GM19035 (cell line): Measurements from ENCODE around the gene KAZN.
A peak's percentile ranks its signal among the peaks of the same experiment; 100 is the strongest.

ENCODE experiments used
- ATAC-seq: cut with Tn5 transposase; IDR thresholded peaks from one replicate; pipeline ENCODE4 v1.9.1; 2021; ENCODE audit not compliant: unreplicated experiment

KAZN gene

DNA sequence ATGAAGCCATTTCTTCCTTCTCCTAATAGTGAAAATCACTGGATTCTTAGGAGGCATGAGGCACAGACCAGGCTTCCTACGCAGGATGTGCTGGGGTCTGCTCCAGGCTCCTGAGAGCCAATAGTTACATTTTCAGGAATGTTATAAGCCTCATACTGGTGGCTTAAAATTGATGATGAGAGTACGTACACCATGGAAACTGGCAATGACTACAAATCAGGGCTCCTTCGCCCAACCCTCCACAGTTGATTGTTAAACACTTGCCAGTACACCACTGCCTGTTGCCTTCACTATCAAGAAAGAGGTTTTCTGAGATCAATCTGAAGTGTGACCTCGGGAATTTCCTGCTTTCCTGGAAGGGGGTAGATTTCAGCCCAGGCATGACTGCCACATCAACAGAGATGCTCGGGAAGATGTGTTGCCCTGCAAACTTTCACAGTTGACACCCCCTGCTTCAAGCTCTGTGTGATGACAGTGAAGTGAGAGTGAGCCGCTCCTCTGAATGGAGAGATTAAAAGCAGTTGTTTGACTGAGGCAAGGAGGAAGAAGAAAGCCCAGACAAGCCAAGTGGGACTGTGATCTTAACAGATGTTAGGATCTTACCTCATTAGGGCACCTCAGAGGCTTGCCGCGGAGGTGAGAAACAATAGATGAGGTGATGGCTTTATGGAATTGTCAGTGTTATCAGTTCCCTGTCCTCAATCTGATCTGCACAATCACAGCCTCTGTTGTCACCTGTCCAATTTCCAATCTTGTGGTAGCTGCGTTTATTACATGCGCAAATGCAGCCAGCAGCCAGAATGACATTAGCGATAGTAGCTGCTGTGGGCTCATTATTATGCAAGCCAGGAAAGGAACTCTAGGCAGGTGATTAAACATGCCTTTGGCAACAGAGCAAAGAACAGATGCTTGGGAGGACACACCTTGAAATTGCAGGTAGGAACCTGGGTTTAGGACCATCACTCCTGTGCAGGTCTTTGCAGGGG, 277.3 kb downstream of the KAZN start:
- no peak for ATAC-seq

DNA sequence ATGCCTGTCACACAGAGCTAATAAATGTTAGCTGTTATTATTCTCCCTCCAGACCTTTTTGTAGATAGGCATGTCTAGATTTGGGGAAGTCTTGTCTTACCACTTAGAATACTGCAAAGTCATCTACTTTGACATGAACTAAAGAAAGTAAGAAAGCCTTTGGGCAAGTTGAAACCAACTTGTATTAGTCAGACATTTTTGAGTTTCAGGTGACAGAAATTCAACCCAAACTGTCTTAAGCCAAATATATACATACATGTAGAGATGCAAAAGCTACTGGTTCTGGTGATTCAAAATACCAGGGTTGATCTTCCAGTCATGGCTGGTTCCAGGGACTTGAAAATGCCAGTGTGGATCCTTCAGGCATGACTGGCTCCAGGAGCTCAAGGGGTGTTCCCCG, 278.3 kb downstream of the KAZN start:
- ATAC-seq = no peak

DNA sequence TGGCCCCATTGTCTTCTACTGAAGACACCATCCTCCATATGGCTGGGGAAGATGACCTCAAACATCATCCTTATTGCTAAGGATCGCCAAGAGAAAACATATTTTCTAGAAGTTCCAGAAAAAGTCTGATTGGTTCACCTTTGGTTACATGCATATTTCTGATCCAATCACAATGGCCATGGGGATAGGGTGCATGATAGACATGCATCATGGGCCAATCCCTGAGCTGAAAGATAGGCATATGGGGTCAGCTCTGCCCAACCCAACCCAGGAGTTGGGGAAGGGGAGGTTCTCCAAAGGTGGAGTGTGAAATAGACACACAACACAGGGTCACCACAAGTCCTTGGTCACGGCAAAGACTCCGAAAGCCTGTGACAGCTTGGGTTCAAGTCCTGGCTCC, 278.7 kb downstream of the KAZN start:
- ATAC-seq = no peak

DNA sequence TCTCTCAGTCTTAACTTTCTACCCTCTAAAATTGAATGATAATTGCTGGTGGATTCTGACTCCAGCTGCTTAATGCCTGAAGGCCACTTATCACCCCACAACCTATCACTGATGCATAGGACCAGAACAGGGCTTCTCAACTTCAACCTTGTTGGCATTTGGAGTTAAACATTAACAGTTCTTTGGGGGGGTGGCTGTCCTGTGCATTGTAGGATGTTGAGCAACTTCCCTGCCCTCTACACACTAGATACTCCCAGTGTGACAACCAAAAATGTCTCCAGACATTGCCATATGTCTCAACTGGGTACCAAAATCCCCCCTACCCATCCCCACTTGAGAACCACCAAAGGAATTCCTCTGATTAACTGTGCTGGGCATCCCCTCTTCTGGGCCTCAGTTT, 279.6 kb downstream of the KAZN start:
- ATAC-seq = no peak

DNA sequence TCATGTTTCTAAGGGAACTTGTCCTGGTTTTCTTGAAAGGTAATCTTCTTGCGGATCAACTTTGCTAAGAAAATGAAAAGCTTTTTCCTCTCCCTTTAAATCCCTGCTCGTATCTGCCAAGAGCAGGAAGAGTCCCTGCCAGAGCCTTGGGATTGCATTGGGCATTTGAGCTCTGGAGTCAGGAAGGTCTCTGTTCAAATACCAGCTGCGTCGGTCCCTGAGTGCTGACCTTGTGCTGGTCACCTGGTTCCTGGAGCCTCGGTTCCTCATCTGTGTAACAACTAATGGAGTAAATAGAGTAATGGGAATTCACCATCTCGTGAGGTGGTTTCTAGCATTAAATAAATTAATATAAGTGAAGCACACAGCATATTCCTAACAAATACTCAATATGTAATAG, 280.5 kb downstream of the KAZN start:
- ATAC-seq = no peak

DNA sequence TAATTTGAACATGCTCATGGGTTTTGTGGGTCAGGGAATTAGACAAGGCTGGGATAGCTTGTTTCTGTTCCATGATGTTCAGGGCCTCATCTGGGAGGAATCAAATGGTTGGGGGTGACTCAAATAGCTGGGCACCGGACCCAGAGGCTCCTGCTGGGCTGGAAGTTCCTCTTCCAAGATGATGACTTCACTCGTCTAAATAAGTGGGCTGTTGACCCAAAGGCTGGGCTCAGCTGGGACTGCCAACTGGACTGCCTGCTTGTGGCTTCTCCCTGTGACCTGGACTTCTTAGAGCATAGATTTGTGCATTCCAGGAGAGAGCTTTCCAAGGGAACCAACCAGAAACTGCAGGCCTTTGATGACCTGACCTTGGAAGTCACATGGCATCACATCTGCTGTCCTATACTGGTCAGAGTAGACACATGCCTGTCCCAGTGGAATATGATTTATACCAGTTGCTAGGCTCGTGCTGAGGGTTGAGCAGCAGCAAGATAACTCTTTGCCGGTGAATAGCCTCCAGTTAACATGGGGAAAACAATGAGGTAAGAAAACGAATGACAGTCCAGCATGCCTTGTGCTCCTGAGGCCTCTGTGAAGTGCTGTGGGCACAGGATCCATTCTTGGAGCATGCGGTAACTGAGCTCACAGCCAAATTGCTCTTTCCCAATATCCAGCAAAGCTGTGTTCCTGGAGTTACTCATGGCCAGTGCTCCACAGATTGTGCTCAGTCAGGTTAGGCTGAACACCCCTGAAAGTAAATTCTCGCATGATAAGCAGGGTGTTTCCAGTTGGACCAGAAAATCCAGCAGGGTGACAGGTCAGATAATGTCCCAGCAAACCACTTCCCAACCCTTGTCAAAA, 282.2 kb downstream of the KAZN start:
- no peak for ATAC-seq

DNA sequence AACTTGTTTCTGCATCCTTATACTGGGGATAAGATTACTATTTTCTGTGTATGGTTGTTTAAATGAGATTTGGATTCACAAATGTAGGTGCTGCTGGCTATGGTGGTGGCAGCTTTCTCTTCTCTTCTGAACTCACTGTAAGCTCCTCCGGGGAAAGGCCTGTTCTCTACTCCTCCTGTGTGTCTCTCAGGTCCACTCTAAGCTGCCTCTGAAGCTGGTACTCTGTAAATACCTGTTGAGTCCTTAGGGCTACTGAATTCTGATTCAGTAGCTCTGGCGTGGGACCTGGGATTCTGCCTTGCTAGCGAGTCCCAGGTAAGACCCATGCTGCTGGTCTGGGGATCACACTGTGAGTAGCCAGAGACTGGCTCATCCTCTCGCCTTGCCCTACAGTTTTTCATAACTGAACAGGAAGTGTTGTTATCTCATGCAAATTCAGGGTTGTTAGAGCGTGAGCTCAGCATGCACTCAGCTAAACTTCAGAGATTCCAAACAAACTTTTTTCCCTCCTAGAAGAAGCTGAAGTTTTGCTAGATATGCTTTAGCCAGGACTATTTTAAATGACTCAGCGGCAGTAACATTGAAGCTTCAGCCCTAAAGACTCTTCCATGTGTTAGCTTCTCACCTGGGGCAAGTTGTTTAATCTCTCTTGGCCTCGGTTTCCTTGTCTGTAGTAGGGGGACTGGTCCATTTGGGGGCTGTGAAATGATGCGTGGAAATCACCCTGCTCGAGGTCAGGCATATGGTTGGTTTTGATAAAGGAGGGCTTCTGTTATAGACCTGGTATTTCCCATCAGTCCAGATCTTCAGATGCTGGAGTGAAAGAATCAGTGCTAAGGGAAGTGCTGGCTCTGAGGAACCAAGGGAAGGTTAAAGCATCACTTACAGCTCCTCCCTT, 283.5 kb downstream of the KAZN start:
- peak; percentile 77 for ATAC-seq

DNA sequence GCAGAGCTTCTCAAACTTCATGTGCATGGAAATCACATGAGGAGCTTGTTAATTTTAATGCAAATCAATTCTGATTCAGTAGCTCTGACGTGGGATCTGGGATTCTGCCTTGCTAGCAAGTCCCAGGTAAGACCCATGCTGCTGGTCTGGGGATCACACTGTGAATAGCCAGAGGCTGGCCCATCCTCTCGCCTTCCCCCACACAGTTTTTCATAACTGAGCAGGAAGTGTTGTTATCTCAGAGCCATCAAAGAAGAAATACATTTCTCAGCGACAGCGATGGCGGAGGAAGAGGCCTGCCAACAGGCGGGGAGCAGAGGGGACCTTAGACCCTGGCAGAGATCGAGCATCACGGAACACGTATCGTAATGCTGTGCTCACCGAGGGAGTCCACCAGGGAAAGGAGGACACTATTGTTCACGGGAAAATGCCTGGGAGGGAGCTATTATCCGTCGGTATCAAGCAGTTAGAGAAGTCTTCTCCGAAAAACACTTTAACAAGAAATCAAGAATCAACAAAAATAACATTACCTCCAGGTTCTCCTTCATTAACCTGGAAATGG, 286.2 kb downstream of the KAZN start:
- ATAC-seq = no peak

DNA sequence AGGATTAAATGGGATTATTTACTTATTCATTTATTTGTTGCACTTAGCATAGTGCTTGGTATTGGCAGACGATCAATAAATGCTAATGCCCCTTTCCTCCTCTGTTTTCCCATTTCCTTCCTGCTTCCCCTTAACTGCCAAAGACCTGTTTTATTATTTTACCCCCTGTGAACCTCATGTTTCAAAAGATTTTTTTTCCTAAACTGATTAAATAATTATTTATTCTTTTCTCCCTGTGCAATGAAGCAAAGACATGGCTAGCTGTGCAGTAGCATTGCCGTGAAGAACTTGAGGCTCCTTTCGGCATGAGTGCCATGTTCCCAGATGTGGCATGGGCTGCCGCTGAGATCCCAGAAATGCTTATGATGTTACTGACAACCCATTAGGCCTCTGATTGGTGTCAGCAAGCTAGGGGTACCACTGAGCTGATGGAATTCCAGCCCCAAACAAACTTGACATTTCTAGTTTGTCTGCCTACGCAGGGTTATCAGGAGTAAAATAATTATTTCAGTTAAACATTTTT, 288.6 kb downstream of the KAZN start:
- ATAC-seq = no peak

DNA sequence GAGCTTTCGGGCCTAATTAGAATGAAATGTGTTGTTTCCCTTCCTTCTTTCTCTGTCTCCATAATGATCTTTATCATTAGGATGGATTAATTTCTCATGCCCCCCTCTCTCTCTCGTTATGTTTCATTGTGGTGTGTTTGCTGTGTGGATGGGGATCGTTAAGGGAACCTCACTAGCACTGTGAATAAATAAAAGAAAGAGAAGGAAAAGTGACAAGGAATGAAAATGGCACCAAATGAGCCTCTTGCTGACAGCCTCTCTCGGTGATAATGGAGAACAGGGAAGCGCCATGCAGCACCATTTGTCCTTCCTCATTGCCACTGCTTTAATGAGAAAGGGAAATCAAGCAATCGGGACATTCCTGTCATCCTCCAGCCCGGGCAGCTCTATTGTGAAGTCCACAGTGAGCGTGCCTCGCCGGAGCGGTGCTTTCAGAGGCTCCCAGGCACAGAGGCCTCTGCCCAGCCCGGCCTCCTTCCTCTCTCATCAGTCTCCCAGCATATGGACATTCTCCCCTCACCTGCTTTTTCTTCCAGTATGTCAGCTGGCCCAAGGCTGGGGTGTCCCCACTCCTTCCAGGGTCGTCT, 289.4 kb downstream of the KAZN start:
- no peak for ATAC-seq

DNA sequence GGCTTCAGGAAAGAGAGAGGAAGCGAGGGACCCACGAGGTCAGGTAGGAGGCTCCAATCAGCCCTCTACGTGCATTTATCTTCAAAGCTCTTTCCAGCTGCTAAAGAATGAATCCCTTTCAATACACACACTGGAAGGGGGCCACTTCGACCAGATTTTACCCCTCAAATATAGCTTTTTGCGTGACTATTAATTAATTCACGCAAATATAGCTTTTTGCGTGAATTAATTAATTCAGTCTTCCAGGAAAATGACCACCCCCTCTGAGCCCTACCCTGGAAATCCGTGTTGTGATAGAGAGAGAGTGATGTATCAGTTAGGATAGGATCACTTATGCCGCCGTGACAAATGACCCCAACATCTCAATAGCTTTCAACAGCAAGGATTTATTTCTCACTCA, 289.9 kb downstream of the KAZN start:
- no peak for ATAC-seq

DNA sequence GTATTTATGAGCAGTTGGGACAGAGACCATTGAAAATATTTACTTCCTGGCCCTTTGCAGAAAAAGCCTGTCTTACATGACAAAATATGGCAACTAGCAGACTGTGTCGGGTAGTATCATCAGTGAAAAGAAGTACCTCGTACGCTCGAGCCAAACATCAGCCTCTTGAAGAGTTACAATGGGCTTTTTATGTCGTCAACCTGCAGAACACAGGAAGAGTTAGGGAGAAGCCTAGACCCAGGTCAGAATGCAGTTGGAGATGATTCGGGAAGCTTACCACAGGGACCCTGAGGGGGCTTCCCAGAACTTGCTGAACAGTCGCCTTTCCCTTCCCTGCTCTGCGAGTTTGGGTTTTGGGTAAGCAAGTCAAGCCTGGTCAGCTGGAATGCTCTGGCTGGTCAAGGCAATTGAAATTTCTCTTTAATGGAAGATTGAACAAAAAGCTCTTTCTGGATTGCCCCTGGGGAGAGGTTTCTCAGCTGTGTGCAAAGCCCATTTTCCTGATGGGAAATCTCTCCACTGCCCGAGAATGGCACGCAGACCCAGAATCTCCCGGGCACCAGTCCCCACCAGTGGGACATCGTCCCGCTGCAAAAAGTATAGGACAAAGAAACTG, 291.4 kb downstream of the KAZN start:
- ATAC-seq = no peak

DNA sequence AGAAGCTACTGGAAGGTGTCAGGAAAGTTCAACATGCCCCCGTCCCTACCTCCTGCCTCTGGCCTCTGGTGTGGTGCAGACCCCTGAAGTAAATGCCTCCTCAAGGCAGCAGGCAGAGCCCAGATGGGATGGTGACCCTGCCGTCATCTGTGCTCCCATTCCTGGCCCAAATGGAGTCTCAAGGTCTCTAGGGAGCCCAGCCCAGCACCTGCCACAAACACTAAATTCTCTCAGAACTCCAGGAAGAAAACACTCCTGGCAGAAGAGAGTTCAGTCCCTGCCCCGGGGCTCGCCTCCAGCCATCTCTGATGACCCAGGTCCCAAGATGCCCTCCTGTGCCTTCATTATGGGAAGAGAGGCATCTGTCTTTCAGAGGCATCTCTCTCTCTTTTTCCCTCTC, 293.5 kb downstream of the KAZN start:
- ATAC-seq = no peak

DNA sequence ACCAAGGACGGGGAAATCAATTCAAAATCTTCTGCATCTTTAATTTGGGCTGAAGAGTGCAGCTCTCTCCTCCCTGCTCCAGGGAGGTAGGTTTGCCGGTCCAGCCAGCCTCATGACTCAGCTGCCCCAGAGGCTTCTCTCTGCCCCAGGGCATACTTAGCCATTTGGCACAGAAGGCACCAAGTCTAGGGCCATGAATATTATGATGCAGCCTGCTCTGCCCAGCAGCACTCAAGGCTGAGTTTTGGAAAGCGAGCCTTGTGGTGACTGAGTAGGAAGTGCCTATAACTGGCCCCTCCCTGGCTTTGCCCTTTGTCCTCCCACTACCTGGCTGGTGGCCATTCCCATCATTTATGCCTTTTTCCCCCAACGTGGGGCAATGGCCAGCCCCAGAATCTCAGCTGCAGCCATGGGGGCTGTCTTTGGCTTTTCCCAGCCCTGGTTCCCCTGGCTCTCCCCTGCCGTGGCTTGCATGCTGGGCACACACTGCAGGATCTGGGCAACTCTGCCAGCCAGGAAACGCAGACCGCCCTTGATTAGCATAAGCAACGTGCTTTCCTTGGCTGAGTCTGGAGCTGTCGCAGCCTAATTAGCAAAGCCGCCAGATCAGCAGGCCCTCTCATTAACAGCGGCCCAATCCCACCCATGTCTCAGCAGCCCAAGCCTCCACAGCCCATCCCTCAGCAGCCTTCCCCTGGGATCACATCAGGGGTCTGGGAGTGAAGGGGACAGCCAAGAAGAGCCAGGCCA, 296.5 kb downstream of the KAZN start:
- ATAC-seq = no peak

DNA sequence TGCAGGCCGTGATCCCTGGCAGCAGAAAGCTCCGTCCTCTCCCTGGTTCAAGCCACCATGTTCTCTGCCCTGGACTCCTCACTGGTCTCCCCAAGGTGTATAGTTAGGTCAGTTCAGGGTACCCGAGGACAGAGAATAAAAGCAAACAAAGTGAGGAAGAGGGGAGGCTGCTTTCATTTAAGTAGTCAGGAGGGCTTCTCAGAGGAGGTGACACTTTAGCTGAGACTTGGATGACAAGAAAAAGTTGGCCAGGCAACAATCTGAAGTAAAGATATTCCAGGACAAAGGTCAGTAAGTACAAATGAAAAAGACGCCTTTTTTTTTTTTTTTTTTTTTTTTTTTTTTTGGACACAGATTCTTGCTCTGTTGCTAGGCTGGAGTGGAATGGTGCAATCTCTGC, 297.2 kb downstream of the KAZN start:
- no peak for ATAC-seq

DNA sequence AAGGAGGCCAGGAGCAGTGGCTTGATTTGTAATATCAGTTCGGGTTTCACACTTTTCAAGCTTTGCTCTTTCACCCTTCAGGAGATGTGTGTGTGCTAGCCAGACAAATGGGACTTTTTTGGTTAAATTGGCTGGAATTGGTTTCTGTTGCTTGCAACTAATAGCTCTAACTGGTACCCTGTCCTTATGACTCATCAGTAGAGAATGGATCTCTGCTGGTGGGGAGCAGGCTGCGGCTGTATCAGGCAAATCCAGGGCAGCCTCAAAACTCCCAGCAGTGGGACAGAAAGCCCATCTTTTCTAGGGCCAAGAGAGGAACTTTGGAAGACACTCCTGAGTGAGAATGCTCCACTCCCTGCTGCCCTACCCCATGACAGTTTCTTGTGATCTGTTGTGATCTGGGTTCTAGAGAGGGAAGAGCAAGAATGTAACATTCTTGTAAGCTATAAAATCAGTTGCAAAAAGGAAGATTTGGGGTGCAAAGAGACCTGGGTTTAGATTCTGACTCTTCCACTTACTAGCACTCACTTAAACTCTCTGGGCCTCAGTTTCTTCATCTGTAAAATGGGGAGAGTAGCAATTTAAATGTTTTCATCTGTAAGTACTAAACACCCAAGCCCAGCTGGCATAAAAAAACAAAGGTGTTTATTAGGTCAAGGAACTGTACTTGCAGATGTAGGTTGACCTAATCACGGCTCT, 298.0 kb downstream of the KAZN start:
- no peak for ATAC-seq

DNA sequence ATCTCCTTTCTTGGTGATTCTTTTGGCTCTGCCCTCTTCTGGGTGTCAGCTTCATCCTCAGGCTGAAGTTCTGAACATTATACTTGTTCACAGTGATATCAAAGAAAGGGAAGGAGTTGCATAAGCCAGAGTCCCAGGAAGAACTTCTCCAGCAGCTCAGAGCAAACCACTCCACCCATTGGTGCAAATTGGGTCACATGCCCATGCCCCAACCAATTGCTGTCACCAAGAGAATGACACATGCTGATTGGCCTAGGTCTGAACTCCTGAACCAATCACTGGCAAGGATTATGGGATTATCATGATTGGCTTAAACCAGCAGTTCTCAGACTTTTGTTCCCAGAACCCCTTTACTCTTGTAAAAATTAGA, 298.6 kb downstream of the KAZN start:
- ATAC-seq = no peak

DNA sequence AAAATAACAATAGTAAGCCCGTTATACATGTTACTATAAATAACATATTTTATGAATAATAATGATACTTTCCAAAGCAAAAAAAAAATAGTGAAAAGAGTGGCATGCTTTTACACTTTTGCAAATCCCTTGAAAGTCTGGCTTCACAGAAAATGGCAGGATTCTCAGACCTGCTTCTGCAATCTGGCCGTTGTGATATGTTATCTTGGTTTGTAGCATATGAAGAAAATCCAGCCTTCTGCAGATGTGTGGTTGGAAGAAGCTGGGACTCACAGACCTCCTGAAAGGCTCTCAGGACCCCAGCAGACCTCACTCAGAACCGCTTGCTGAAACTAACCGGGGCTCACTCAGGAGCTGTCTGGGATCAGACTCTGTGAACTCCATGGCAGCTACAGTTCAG, 299.1 kb downstream of the KAZN start:
- no peak for ATAC-seq
